ENCODE results near the gene WFDC8.
"Not testable (repeated sequence)": the region's sequence is repeated elsewhere in the genome, so short reads cannot be mapped to it uniquely, and the experiment has no call there.

WFDC8 gene

GRCh38 chr20:45579184-45579583 lies at the start of gene WFDC8:
Gene WFDC8, minus strand, starts transcription at chr20:45579284. Its CDS starts 37 bp downstream, at chr20:45579247.
- no peak for DNase-seq

GRCh38 chr20:45626540-45626939 lies 47.5 kb upstream of the WFDC8 start:
- no peak for DNase-seq

GRCh38 chr20:45621593-45621992 lies 42.5 kb upstream of the WFDC8 start:
- no peak for DNase-seq

GRCh38 chr20:45617591-45617990 lies 38.5 kb upstream of the WFDC8 start:
- DNase-seq = no peak

DNA sequence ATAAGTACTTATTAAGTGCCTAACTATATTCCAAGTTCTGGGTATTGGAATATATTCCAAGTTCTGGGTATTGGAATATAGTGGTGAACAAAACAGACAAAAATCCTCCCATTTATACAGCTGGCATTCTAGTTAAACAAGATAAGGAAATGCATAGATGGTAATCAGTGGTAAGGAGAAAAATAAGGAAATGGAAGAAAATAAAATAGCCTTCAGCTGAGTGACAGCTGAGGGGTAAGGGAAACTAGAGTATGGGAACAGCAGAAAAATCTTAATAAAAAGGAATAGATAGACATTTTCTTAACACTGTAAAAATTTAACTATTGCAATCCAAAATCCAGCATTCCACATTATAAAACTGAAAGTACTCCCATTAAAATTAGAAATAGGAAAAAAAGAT lies 33.2 kb upstream of the WFDC8 start:
- no peak for DNase-seq

DNA sequence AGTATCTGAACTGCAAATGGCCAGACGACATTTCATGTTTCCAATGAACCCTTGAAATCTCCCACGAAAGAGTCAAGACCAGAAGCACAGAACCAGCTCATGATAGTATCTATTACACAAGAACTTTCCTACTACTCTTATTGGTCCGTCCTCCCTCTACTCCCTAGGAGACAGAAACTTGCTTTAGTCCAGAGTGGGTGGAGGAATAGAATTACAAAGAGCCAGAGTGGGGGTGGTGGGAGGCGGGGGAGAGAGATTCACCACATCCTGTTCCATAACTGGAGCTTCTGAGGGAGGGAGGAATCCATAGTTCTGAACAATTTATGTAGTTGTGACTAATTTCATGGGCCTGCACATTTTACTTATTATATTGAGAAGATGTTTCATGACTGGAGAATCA lies 32.0 kb upstream of the WFDC8 start:
- DNase-seq = no peak

DNA sequence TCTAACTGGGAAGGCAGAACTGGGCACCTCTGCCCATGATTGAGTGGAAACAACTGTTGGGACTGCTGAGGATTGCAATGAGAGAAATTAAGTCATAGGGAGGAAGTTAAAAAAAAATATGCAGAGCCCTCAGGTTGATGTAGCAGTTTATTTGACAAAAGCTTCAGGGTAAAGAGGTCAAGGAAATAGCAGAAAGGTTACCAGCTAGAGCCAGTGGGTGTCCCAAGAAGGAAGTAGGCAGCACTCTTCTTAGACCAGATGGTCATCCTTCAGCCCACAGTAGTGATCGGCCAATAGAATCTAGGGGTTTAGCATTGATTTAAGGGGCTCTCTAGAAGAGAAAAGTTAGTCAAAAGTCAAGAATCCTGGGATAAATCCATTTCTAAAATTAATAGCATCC lies 28.7 kb upstream of the WFDC8 start:
- DNase-seq = no peak

GRCh38 chr20:45595235-45595634 lies 16.2 kb upstream of the WFDC8 start:
- no peak for DNase-seq

DNA sequence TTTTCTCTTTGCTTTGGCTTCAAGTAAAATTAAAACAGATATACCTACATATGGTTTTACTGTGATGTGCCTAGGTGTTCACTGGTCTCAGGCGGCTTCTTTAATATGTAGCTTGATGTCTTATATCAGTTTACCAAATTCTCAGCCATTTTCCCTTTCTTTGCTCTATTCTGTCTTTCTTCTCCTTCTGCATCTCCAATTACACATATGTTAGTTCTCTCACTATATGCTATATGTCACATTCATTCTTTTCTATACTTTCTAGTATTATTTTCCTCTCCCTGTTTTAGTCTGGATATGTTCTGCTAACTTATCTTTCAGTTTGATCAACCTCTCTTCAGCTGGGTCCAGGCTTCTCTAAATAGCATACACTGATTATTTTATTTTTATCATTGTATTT lies 14.4 kb upstream of the WFDC8 start:
- DNase-seq = no peak

GRCh38 chr20:45592574-45593189 lies 13.6 kb upstream of the WFDC8 start:
- no peak for DNase-seq

DNA sequence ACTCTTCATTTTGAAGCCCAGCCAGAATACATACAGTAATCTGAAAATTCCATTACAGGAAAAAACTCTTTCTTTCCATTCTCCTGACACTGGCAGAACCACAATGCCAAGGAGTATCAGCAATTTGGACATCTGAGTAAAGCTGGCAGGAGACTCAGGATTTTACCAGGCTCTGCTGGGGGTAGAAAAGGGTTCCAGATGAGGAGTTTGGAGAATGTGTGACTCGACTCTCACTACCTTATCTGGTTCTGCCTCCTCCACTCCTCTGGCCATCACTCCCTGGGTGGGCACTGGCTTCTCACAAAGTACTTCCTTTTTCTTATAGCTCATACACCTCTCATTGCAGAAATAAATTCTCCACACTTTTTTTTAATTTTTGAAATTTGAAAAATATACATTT lies 10.6 kb upstream of the WFDC8 start:
- no peak for DNase-seq

GRCh38 chr20:45588800-45589199 lies 9.7 kb upstream of the WFDC8 start:
- no peak for DNase-seq

GRCh38 chr20:45585986-45586385 lies 6.9 kb upstream of the WFDC8 start:
- DNase-seq = not testable (repeated sequence)

- not testable (repeated sequence) for DNase-seq
Measured at GRCh38 chr20:45584294-45584693, 5.2 kb upstream of the WFDC8 start.

- no peak for DNase-seq
Measured at GRCh38 chr20:45583502-45583901, 4.4 kb upstream of the WFDC8 start.

- no peak for DNase-seq
Measured at GRCh38 chr20:45581702-45582101, 2.6 kb upstream of the WFDC8 start.

GRCh38 chr20:45578231-45578630 lies 853 bp downstream of the WFDC8 start:
- DNase-seq = no peak

- DNase-seq = no peak
Measured at GRCh38 chr20:45576995-45577394, 2.1 kb downstream of the WFDC8 start.

DNA sequence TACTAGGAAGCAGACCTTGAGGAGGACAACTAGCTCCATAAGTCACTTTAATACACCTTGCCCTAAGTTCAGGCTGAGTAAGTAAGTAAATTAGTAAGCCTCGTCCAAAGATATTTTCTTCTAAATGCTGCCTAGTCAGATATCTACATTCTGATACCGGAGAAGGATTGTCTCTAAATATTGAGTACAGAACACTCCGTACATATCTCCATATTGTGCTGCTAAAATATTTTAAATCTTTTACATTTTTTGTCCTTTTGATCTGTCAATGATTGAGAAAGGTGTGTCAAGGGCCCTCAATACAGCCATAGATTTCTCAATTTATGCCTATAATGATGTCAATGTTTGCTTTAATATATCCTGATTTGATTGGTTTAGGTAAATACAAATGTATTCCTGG lies 3.2 kb downstream of the WFDC8 start:
- DNase-seq = no peak

DNA sequence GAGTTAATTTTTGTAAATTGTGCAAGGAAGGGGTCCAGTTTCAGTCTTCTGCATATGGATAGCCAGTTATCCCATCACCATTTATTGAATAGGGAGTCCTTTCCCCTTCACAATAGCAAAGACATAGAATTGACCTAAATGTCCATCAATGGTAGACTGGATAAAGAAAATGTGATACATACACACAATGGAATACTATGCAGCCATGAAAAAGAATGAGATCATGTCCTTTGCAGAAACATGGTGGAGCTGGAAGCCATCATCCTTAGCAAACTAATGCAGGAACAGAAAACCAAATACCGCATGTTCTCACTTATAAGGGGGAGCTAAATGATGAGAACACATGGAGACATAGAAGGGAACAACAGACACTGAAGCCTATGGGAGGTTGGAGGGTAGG lies 9.4 kb downstream of the WFDC8 start:
- not testable (repeated sequence) for DNase-seq

DNA sequence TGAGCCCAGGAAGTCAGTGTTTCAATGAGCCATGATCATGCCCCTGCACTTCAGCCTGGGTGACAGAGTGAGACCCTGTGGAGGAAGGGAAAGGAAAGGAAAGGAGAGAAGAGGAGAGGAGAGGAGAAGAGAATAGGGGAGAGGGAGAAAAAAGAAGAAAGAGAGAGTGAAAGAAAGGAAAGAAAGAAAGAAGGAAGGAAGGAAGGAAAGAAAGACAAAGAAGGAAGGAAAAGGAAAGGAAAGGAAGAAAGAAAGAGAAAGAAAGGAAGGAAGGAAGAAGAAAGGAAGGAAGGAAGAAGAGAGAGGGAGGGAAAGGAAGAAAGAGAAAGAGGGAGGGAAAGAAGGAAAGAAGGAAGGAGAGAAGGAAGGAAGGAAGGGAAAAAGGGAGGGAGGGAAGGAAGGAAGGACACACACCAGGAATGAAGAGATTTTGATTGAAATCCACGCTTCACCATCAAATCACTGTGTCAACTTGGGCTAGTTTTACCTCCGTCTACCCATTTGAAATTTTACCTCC lies 14.3 kb downstream of the WFDC8 start:
- no peak for DNase-seq

DNA sequence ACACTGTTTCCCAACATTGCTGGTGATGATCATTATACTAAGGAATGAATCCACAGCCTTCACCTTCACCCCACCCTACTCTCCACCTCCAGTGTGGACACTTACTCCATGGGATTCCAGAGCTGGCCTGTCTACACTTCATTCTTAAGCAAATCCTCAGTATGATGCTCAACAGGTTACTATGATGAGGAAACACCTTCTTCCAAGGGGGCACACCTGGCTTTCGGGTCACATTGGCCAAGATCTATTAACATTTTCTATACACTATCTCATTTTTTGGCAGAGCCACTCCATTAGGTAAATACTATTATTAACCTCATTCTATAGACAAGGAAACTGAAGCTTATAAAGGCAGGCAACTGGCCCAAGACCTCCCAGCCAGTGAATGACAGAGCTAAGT lies 23.9 kb downstream of the WFDC8 start:
- DNase-seq = no peak

DNA sequence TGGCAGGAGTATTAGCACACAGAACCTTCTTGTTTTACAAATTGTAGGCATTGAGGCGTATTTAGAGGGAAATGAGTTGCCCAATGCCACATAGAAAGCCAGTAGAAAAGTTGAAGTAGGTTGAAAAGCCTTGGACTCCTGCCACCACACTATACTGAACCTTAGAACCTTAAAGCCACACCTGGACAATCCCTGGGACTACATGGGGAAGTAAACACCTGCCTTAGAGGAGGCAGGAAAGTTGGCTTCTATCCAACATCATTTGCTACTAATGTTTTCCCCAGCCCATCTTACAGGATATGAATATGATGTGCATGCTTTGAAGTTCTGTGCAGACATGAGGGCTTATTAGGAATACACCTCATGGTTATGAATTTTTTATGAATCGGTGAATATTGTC lies 26.6 kb downstream of the WFDC8 start:
- DNase-seq = no peak

DNA sequence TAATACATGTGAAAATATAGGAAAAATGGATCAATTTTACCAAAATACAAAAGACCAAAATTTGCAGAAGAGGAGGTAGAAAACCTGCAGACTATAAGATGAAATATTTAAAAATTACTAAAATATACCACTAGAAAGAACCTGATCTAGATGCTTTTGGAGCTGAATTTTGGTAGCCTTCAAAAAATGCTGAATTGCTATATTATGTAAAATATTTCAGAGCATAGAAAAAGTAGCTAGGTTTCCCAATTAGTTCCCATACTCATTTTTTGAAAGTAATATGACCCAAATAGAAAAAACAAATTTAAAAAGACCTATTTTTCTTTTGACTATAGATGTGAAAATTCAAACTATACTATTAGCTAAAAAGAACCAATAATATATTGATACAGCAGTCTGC lies 28.3 kb downstream of the WFDC8 start:
- no peak for DNase-seq

GRCh38 chr20:45548410-45548809 lies 30.7 kb downstream of the WFDC8 start:
- no peak for DNase-seq

All from NCI-H2227 treated with DMSO at 0.1 percent for 48 hours (cell line).